NCI-H146 (cell line): ENCODE measurements around the gene NUP98.

Experiments used
- DNase-seq: peaks from one replicate; lab custom pipeline; 2025; lab: John Stamatoyannopoulos, UW

Gene NUP98

DNA sequence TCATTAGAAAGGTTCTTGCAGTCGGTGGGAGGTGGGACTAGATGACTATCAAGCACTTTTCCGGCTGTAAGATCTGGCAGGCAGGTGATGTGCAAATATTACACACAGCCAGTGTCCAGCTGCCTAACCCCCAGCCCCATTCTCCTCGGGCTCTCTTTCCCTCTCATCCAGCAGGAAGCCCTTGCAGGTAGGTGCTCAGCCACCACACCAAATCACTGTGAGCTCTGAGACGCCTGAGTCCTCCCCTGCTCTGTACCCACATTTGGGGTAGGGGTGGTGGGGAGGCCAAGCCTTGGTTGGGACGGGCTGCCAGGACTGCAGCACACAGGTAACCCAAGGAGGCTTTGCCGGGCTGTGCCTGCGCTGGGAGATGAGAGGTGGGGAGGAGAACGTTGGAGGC lies 156.2 kb downstream of the NUP98 start:
- no peak for DNase-seq

DNA sequence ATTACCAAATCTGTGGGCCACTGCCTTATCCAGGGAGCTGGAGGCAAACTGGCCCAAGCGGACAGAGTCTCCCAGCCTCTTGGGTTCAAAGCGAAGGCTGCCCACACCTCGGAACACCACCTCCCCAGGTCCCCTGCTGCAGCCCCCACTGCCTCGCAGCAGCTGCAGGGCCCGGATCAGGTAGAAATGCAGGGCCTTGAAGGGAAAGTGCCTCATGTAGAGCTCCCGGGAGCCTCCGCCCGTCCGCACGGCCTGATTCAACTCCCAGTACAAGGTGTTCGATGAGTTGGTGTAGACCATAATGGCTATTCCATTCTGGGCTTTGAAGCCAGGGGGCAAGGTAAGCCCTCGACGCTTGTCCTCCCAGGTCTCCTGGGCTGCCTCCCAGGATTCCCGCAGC lies 157.5 kb downstream of the NUP98 start:
- no peak for DNase-seq

- DNase-seq = no peak
Observed at GRCh38 chr11:3638513-3638912, 158.8 kb downstream of the NUP98 start.

DNA sequence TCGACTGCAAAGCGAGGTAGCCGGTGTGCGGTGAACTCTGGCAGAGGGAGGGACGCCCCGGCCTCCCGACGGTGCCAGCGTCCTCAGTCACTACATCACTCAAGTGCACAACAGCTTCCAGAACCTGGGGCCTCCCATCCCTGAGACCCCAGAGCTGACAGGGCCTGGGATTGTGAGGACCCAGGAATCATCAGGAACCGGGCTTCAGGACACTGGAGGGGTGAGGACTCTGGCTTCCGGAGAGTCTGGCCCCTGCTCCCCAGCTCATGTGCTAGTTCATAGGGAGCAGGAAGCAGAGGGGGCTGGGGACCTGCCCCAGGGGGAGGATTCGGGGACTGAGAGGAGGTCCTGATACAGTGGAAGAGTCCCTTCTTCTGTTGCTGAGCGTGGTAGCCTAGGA lies 160.2 kb downstream of the NUP98 start:
- no peak for DNase-seq

DNA sequence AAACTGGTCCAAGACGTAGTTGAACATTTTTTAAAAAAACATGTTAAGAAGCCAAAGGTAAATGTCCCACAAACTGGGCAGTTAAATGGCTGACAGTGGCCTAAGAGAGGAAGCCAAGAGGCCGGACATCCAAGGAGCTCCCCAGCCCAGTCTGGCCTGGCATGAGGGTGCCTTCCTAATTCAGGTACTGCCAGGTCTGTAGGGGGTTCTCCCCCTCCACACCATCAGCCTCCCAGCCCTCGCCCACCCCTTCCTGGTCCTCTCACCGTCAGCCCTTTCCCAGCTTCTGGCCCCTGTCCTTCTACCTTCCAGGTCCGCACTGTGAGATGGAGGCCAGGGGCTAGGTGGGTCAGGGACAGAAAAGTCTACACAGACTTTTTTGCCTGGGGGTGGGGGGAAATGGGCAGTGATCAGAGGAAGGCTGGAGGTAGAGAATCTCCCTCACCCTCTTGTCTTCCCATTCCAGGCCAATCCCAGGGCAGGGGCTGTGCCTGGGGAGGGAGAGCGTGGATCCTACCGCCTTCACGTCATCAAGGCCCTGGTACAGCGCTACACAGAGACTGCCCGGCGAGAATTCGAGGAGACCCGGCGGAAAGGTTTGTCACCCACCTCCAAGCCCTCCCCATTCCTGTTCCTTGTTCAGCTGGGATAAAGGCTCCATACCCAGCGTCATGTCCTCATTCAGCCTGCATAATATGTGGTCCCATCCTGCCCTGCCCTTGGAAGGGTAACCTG lies 161.5 kb downstream of the NUP98 start:
- no peak for DNase-seq

DNA sequence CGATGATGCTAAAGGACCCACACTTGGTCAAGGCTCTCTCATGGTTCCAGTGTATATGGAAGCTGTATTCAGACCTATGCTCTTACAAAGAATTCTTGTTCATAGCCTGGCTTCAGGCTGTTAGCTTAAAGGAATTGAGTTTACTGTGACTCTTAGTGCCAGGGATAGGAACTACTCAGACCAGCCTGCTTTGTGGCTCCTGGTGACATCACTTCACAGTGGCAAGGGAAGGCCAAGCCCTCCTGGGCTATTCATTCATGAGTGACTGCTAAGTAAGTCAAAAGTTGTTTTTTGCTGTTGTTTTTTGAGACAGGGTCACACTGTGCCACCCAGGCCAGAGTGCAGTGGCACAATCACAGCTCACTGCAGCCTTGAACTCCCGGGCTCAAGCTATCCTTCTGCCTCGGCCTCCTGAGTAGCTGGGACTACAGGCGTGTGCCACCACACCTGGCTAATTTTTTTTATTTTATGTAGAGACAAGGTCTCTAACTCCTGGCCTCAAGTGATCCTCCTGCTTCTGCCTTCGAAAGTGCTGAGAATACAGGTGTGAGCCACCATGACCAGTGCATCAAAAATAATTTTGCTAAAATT lies 165.2 kb downstream of the NUP98 start:
- no peak for DNase-seq

DNA sequence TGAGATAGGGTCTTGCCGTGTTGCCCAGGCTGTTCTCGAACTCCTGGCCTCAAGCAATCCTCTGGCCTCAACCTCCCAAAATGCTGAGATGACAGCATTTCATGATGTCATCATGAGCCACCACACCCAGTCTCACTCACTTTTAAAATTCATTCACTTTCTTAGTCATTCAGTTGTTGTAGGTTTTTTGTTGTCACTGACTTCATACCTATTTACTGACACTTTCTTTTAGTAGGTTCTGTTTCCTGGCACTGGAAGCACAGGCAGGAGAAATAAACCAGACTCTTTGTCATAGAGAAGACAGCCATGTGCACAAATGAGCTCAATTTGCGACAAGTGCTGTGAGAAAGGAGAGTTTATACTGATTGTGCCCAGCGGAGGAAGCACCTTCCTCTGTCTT lies 166.0 kb downstream of the NUP98 start:
- no peak for DNase-seq

DNA sequence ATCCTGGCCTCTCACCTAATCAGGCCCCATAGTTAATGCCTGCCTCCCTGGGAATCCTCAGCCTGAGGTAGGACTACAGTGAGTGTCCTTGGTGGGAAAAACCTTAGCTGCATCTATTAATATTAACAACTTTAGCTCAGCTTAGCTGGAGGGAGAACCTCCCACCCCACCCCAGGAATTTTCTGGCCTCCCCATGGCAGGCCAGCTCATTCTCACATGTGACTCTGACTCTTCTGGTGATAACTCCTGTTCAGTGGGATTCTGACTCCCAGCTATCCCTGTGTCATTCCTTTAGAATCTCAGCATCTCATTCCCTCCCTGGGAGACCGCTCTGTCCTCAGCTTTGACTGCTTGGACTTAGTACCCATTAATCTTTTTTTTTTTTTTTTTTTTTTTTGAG lies 170.1 kb downstream of the NUP98 start:
- no peak for DNase-seq

DNA sequence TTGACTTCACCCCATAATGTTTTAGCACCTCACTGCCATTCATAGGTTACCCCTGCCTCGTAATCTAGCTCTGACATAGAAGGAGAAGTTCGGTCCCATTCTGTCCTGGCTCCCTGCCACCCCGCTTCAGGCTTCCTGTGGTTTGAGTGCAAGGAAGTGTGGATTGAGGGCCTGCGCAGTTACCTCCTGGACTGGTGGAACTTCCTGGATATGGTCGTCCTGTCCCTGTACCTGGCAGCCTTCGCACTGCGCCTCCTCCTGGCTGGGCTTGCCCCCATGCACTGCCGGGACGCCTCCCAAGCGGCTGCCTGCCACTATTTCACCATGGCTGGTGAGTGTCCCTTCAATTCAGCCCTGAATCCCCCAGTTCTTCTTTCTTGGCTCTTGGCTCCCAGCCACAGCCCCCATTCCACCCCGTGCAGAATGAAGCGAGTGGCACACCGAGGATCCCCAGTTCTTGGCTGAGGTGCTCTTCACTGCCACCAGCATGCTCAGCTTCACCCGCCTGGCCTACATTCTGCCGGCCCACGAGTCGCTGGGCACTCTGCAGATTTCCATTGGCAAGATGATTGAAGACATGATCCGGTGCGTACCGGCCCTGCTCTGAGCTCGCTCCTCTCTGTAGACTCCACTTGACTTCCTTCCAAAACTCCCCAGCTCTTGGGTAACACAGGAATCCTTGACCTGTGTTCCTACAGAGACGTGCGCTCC lies 170.9 kb downstream of the NUP98 start:
- DNase-seq = no peak
